Measurements from ENCODE around the gene CFAP157.

DNA sequence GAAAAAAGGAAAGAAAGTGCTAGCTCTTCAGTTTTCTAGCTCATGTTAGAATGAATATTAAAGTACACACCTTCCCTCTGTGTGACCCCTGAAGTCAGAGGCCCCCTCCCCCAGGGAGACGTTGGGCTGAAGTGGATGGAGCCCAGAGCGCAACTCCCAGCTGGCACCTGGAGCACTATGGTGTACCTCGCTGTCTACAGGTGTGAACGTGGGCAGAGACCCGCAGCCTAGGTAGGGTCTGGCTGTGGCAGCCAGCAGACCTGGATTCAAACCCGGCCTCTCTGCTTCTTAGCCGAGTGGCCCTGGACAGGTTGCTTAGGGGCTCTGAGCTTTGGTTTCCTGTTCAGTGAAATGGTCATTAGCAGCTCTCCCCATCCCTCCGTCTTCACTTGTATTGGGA, 22.0 kb downstream of the CFAP157 start:
- TF ChIP-seq, protein P1, sequence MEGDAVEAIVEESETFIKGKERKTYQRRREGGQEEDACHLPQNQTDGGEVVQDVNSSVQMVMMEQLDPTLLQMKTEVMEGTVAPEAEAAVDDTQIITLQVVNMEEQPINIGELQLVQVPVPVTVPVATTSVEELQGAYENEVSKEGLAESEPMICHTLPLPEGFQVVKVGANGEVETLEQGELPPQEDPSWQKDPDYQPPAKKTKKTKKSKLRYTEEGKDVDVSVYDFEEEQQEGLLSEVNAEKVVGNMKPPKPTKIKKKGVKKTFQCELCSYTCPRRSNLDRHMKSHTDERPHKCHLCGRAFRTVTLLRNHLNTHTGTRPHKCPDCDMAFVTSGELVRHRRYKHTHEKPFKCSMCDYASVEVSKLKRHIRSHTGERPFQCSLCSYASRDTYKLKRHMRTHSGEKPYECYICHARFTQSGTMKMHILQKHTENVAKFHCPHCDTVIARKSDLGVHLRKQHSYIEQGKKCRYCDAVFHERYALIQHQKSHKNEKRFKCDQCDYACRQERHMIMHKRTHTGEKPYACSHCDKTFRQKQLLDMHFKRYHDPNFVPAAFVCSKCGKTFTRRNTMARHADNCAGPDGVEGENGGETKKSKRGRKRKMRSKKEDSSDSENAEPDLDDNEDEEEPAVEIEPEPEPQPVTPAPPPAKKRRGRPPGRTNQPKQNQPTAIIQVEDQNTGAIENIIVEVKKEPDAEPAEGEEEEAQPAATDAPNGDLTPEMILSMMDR (IDR thresholded peaks at IDR 0.05): no peak
- TF ChIP-seq POLR2A (IDR thresholded peaks at IDR 0.05): no peak
